Stimulated activated CD4-positive, alpha-beta T cell treated with anti-CD3 and anti-CD28 coated beads, Interleukin-2, amount 100 ng/mL, for 48 hours (primary cell): Measurements from ENCODE around the gene UBAP2.
A peak's percentile ranks its signal among the peaks of the same experiment; 100 is the strongest.

Source experiments
- DNase-seq, 2 donors: peaks; one replicate each; pipeline ENCODE4 v3.0.0-alpha.2; 2020

UBAP2 gene

DNA sequence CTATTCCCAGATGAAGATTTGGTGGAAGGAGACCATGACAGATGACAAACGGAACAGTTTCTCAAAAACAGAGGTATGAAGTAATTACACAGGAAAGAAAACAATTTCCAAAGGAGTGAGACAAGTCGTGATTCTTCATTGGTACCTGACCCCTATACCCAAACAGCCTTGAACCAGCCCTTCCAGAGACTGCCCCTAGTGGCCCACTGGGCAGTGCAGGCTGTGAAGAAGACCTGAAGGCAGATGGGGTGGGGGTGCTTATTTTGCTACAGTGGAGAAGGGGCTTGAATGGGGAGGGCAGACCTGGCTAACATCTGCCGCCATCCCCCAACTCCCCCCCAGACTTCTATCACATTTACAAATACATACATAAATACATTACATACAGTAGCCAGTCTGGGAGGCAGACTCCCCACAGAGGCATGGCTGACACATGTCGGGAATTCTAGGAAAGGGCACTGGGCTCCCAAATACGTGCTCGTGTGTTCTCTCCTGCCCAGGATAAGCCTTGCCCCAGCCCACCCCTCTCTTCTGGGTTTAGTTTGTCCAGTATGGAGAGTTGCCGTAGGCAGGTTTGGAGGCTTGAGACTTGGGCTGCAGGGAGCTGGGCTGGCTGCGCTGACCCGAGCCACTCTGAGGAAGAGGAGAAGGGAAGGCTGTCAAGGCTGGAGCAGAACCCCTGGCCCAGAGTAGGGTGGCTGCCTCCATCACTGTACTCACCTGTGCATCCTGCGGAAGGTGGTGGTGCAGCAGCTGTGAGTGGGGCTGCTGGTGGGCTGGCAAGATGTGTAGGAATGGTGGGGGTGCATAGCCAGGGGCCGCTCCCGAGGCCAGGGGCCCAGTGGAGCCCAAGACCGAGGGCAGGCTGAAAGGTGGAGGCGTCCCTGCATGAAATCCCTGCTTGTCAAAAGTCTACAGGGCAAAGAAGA lies 126.5 kb downstream of the UBAP2 start:
- DNase-seq, result peak in 1 of 2 donors; percentile 26

DNA sequence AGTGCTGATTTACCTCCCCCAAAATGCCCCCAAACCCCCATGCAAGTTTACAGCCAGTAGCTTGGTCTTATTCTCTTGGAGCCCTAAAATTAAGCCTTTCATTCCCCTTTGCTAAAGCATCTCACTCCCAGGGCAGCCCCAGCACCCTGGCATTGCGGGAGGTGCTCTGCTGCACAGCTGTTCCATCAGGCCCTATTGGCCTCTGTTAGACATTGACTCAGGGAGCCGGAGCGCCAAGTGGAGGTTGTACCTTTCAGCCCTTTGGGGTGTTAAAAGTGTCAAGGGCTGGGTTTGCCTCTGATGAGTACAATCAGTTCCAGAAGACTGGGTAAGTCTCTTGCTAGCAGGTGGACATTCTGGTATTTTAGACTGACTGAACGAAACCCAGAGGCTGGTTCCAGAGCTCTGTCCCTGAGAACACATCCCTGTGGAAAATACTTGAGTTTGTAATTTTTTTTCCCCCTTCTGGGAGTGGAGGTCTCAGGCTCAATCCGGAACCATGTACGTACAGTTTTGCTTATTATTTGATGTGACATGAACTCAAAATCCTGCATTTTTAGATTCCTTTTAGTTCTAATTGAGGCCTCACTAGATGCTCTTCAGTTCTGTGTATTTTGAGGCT lies 129.3 kb downstream of the UBAP2 start:
- no peak for DNase-seq

DNA sequence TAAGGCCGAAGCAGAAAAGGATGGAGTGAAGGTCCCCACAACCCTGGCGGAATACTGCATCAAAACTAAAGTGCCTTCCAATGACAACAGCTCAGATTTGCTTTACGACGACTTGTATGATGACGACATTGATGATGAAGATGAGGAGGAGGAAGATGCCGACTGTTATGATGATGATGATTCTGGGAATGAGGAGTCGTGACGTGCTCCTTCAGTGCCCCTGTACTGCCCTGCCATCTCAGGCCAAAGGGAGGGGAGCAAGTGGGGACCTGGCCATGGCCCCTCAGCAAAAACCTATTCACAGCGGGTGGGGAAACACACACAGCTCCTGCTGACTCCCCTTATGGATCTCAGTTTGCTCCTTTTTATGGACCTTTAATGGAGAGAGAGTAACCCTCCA lies 131.7 kb downstream of the UBAP2 start:
- no peak for DNase-seq

DNA sequence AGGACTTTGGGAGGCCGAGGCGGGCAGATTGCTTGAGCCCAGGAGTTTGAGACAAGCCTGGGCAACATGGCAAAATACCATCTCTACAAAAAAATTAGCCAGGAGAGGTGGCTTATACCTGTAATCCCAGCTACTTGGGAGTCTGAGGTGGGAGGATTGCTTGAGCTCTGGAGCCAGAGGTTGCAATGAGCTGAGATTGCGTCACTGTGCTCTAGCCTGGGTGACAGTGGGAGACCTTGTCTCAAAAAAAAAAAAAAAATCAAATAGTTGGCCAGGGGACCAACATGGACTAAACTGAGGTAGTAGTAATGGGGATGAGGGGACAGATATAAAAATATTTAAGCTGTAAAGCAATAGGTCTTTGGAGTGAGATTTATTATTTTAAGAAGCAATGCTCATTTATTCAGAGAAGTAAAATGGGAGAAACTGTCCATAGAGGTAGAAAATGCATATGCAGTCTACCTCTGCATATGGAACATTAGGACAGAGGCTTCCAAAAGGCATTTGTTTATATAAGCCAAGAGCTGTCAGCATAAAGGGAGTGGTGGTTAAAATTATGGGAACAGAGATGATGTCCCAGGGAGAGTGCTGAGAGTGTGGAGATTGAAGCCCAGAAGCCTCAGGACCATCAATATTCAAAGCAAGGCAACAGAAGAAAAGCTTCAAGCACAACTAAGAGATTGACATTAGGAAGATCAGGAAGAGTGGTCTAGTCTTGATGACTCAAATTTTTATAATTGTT lies 133.6 kb downstream of the UBAP2 start:
- DNase-seq, result no peak

DNA sequence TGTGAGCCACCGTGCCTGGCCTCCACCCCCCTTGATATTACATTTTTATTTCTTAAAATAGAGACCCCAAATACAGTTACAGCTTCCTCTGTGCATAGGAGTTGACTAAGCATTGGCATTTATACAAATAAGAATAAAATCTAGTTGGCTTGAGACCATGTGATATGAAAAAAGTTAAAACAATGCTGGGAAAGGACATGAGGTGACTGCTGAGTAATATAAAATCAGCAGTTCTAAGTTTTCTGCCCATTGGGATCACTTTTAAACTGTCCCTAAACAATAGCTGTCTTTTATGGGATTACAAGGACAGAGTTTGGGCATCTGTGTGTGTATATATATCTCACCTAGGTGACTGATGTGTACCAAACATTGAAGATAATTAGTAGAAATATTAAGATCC lies 135.1 kb downstream of the UBAP2 start:
- no peak for DNase-seq

DNA sequence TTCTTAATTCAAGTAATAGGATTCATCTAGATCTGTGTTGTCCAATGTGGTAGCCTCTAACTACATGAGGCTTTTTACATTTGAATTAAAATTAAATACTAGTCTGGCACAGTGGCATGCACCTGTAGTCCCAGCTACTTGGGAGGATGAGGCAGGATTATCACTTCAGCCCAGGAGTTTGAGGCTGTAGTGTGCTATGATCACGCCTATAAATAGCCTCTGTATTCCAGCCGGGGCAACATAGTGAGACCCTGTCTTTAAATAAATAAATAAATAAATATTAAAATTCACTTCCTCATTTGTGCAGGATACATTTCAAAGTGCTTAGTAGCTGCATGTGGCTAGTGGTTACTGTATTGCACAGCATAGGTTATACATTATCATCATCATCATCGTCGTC lies 139.9 kb downstream of the UBAP2 start:
- no peak for DNase-seq

DNA sequence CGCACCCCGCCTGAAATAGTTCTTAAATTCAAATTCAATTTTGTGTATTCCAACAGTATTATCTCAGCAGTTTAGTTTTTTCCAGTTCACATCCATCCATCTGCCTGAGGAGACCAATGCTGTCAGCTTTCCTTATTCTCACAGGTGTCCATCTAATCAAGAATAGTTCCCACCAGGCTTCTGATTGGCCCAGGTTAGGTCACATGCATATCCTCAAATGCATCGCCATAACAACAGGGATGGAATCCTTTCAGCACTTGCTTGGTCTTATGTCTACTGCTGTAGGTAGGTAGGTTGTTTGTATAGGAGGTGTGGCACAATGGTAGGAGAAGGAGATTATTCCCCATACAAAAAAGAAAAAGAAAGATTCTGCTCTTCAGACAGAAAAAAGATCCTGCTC lies 140.6 kb downstream of the UBAP2 start:
- no peak for DNase-seq

DNA sequence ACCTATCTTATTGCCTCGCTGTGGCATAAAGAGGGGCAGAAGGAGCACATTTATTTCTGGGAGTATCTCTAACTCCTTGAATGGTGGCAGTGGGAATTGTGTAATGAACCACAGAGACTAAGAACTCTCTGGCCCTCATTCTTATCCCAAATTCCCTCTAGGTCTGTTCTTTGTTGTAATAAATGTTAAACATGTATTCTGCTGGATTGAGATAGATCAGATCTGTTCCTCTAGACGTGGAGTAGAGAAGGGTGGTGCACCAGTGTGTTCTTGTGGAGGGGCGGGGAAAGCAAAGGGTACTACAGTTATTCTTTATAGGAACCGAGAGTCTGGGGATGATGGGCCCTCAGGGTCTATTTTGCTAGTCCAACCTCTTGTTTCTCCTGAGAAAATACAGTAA lies 141.3 kb downstream of the UBAP2 start:
- no peak for DNase-seq

DNA sequence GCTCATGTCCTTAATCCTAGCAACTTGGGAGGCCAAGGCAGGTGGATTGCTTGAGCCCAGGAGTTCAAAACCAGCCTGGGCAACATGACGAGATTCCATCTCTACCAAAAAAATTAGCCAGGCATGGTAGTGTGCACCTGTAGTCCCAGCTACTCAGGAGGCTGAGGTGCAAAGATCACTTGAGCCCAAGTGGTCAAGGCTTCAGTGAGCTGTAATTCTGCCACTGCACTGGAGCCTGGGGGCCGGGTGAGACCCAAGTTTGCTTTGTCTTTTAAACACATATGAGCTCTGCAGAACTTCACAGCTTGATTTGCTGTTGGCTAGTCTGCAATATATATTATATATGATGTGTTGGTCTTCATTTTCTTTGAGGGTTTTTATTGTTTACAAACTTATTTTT lies 141.9 kb downstream of the UBAP2 start:
- DNase-seq, result no peak

DNA sequence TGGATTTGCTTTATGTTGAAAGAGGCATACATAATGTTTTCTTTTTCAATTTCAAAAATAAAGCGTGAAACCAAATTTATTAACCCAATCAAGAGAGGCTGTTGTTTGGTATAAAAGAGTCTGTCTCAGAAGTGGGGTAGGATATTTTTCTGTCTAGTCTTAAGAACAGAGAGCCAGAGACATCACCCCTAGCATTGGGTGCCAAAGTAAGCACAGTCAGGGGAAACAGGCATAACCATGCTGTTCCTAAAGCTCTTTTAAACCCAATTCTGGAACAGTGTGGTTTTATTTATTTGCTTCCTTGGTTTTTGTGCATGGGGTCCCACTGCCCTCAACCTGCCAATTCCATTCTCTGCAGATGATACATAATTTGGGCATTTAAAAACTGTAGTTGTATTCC lies 143.6 kb downstream of the UBAP2 start:
- no peak for DNase-seq

DNA sequence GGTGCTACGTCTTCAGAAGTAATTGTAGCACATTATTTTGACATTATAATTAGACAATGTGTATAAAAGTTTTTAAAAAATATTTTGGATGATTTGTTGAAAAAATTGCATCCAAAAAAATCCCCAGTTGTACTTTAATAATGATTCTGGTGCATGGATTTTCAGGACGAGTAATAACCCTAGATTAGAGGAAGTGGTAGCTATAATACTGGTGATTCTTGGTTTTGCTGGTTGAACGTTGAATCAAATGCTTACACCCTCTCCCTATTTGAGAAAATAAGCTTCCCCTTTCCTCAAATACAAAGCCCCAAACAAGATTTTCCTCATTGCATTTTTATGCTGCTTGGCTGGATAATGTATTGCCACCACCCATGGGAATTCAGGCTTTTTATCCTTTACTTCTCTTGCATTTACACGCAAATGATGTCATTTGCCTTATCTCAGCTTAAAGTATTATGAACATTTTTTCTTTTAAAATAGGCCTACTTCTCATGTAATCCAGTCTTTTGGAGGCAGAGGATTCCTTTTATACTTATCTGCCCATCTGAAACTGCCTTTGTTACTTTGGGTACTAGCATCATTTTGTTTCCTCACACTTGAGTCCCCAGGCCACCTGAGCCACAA lies 145.4 kb downstream of the UBAP2 start:
- DNase-seq, result no peak

DNA sequence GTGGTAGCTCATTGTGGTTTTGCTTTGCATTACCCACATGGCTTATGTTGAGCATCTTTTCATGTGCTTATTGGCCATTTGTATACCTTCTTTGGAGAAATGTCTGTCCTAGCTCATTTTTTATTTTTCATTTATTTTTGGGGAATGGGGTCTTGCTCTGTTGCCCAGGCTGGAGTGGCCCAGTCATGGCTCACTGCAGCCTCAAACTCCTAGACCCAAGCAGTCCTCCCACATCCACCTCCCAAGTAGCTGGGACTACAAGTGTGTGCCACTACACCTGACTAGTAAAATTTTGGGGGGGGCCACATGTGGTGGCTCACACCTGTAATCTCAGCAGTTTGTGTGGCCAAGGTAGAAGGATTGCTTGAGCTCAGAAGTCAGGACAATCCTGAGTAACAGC lies 154.4 kb downstream of the UBAP2 start:
- DNase-seq, result no peak

DNA sequence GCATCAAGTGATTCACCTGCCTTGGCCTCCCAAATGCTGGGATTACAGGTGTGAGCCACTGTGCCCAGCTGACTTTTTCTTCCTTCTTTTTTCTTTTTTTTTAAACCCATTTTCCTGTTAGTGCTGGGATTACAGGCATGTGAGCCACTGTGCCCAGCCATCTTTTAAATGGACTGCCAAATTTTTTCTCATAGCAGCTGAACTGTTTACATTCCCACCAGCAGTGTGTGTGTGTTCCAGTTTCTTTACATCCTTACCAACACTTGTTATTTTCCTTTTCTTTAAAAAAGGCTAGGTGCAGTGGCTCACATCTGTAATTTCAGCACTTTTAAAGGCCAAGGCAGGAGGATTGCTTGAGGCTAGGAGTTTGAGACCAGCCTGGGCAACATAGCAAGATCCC lies 154.8 kb downstream of the UBAP2 start:
- no peak for DNase-seq

DNA sequence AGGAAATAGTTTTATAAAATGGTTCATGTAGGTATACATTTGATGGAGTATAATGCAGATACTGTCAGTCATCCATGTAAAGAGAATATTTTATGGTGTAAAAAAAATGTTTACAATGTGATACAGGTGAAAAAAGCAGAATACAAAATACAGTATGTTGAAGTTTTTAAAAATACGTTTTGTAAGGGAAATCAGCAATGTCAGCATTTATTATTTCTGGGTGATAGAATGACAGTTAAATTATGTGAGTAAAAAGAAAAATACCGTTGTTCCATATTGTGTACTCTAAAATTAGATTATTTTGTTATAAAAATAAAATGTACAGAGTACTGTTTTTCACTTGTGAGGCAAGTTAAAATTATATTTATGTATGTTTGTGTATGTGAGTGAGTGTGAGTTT lies 162.7 kb downstream of the UBAP2 start:
- DNase-seq, result no peak

DNA sequence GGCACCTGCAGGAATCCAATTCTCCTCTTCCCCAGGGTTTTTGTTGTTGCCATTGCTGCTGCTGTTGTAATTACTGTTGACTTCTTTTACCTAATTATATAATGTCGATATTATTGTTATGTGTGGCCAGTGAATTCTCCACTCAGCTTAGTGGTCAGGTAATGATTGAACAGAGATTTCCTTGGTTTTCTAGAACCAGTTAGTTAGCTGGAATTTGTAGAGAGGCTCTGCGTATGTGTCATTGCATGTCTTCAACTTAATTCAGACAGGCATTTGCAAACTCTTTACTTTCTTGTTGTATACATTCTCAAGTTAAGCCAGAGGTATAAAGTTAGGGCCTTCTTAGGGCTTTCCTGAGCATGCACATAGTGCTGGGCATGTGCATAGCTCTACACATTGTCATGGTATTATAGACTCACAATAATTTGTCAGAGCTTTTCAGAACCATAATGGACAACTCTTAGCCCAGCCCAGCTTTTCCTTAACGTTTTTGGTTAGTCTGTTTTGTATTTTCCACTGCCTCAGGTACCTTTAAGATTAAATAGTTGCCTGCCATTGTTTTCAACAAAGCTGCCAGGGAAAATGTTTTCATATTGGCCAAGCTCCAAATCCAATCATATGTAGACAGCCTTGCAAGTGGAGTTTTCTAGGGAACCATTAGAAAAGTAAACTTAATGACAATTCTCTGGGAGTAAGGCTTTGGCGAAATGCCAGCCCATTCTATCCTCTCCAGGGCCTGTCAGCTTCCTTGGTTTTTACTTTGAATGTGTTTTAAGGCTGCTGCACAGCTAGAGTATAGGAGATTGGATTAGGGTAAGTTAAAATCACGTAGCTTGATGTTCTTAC lies 163.6 kb downstream of the UBAP2 start:
- DNase-seq, result no peak

DNA sequence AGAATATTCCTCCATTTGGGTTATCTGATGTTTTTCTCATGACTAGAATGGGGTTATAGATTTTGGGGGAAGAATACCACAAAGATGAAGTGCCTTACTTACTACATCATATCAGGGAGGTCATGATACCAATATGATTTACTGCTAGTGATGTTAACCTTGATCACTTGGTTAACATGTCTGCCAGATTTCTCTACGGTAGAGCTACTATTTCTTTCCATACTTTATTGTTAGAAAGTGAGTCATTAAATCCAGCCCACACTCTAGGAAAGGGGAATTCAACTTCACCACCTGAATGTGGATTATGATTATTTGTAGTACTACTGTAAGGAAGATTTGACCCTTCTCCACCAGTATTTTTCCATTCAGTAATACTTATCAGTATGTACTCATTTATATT lies 167.1 kb downstream of the UBAP2 start:
- DNase-seq, result no peak

DNA sequence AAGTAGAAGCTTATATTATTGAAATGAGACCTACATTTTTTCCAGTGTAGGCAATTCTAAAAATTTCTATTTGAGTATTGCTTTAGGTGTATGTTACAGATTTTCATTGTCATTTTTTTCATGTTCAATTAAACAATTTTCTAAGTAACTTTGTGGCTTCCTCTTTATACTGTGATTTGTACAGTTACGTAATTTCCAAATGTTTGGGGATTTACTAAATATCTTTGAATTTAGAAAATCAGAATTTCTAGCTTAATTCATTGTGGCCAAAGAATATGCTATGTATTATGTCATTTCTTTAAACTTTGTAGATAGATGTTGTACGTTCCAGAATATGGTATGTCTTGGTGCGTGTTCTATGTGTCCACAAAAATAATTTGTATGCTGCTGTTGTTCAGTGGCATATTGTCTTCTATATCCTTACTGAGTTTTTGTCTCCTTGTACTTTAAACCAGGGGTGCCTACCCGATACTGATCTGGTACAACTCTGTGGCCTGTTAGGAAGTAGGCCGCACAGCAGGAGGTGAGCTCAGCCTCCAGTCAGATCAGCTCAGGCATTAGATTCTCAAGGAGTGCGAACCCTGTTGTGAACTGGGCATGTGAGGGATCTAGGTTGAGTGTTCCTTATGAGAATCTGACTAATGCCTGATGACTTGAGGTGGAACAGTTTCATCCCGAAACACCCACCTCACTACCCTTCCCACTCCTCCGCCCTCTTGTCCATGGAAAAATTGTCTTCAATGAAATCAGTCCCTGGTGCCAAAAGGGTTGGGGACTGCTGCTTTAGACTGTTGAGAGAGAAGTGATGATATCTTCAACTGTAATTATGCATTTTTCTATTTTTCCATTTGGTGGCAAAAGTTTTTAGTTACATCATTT lies 168.2 kb downstream of the UBAP2 start:
- no peak for DNase-seq

DNA sequence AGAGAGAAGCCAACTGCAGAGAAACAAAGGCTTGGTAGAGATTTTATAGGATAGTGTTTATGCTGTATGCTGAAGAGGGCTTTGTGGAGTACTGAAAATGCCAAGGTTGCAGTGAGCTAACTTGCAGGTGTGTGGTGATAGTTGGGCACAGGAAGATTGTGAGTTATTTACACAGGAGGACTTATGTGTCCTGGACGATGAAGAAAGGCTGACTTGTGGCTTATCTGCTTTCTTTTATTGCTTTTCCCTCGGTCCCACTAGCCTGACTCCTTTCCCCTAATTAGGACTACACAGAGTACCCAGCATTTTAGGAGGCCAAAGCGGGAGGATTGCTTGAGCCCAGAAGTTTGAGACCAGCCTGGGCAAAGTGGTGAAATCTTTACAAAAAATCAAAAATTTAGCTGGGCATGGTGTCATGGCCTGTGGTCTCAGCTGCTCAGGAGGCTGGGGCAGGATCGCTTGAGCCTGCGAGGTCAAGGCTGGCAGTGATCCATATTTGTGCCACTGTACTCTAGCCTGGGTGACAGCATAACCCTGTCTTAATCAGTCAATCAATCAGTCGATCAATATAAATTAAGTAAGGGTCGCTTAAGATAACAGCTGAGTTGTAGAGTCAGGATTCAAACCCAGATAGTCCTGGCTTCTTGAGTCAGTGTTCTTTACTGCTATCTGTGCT lies 169.9 kb downstream of the UBAP2 start:
- DNase-seq, result no peak

DNA sequence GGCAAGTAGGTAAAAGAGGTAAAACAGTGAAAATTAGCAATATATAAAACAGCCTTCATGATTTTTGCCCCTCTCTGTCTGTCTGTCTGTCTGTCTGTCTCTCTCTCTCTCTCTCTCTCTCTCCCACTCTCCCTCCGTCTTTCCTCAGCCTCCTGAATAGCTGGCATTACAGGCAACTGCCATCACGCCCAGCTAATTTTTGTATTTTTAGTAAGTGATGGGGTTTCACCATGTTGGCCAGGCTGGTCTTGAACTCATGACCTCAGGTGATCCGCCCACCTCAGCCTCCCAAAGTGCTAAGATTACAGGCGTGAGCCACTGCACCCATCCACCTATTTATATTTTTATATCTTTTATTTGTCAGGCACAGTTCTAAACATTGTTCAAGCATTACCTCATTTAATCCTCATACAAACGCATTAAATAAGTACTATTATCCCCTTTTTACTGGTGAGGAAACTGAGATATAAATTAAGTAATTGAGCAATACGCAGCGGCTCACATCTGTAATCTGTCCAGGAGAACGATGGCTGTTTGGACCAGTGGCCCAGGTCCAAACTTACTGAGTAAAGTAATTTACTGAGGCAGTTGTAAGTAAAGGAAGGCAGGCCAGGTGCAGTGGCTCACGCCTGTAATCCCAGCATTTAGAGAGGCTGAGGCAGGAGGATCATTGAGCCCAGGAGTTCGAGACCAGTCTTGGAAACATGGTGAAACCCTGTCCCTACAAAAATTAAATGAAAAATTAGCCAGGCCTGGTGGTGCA lies 170.8 kb downstream of the UBAP2 start:
- DNase-seq, result no peak
